Prostate gland (tissue), 2 donors: ENCODE data around the gene SIRT5. TPM values are rescaled to one million over a fixed set of nuclear protein-coding genes. Genes with fewer than 3 reads are reported as not detected.

Experiments
- DNase-seq: peaks from one replicate; pipeline ENCODE4 v3.0.0-alpha.2; 2019; ENCODE audit warnings: low spot score
- H3K27ac ChIP-seq, 2 donors: fragments of 200-600 bp; sonication (generic); 2 replicates each; pipeline ENCODE4 v1.5.1; 2017 to 2019
- H3K27me3 ChIP-seq: fragments of 200-600 bp; sonication (generic); replicated peaks from 2 replicates; pipeline ENCODE4 v1.5.1; 2019; ENCODE audit not compliant: insufficient read depth
- H3K36me3 ChIP-seq, 2 donors: fragments of 200-600 bp; sonication (generic); 1 replicate in 1 of 2; 2 replicates in 1 of 2; pipeline versions ENCODE4 v1.5.1 to v1.8.1; 2017 to 2019
- H3K4me1 ChIP-seq: fragments of 200-600 bp; sonication (generic); replicated peaks from 2 replicates; pipeline ENCODE4 v1.5.1; 2019
- H3K4me3 ChIP-seq, 2 donors: fragments of 200-600 bp; sonication (generic); 2 replicates each; pipeline ENCODE4 v1.5.1; 2017 to 2019
- H3K9me3 ChIP-seq: fragments of 200-600 bp; sonication (generic); 2 replicates; pipeline ENCODE4 v1.5.1; 2017
- POLR2A ChIP-seq: fragments of 450-650 bp; IDR thresholded peaks from one replicate; pipeline ENCODE4 v1.6.1; 2016; ENCODE audit warnings: antibody characterized with exemption, mild to moderate bottlenecking
- POLR2AphosphoS5 ChIP-seq: sonication (generic); formaldehyde crosslinking; IDR thresholded peaks from one replicate; pipeline ENCODE4 v1.6.1; 2017; ENCODE audit warnings: antibody characterized with exemption
- WGBS: methylation state at CpG from one replicate; pipeline ENCODE4 v1.1.5; 2018; 5-methylcytosine and 5-hydroxymethylcytosine counted together
- intact Hi-C: fragments of 100-400 bp; cut with DNase I; formaldehyde crosslinking; loops from one replicate; pipeline ENCODE4 v1.14.2; 2022
- total RNA-seq, 2 donors: library from RNA; depleted of rRNA; stranded (reverse); fragments of >200 nt; gene quantifications; one replicate each; pipeline ENCODE4 v1.1.0, GENCODE V29; 2016
- TF ChIP-seq, protein P1 (sequence below), 4 experiments: fragments of 200-600 bp in 2 of 4; fragments of 450-650 bp in 2 of 4; sonication (generic) in 2 of 4; IDR thresholded peaks; 1 replicate in 3 of 4; 2 replicates in 1 of 4; pipeline ENCODE4 v1.5.1; 2016 to 2019; ENCODE audit warnings: antibody characterized with exemption in 4 of 4, mild to moderate bottlenecking in 2 of 4, moderate library complexity in 2 of 4

SIRT5 gene
- total RNA-seq, 2 donors from 2014 or later: 9.1 to 11.5 TPM

DNA sequence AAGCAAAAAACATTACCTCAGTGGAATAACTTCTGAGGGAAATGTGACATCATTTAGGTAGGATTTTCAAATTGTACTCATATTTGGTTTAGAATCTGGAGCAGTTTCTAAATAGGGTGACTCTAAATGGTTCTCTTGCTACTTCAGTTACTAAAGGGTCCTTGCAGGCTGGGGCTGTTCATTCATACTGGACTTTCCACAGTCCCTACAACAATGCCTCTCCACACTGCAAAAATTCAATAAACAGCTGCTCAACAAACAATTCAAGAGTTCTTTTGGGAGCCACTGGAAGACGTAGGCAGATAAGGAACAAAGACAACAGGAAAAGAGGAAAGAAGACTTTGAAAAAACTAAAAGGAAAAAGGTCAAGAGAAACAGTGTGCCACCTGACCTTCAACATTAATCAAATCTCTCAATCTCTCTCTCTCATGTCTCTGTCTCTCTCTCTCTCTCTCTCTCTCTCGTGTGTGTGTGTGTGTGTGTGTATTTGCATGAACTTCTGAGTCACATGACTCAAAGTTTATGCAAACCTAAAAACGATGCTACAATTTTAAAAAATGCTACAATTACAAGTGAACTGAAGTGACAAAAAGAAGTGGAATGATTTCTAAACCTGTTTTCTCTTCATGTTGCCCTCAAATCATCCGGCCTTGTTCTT, 55.2 kb downstream of the SIRT5 start:
- intact Hi-C loops: no loop called here
- Histone ChIP-seq H3K36me3 (no peaks in the 10 kb centered on the region), H3K27me3 (no peaks in the 10 kb centered on the region), H3K9me3 (no peaks in the 10 kb centered on the region), H3K4me1 (no peaks in the 10 kb centered on the region), H3K27ac (no peak overlapping the region), H3K4me3 (no peak overlapping the region)
- TF ChIP-seq POLR2A: no peak
- TF ChIP-seq, protein P1, sequence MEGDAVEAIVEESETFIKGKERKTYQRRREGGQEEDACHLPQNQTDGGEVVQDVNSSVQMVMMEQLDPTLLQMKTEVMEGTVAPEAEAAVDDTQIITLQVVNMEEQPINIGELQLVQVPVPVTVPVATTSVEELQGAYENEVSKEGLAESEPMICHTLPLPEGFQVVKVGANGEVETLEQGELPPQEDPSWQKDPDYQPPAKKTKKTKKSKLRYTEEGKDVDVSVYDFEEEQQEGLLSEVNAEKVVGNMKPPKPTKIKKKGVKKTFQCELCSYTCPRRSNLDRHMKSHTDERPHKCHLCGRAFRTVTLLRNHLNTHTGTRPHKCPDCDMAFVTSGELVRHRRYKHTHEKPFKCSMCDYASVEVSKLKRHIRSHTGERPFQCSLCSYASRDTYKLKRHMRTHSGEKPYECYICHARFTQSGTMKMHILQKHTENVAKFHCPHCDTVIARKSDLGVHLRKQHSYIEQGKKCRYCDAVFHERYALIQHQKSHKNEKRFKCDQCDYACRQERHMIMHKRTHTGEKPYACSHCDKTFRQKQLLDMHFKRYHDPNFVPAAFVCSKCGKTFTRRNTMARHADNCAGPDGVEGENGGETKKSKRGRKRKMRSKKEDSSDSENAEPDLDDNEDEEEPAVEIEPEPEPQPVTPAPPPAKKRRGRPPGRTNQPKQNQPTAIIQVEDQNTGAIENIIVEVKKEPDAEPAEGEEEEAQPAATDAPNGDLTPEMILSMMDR (IDR thresholded peaks at IDR 0.05): no peak
- no peak for DNase-seq
- 77% methylated on average over 4 of the region's 4 CpGs for WGBS

- no peaks in the 10 kb centered on the region for H3K36me3 ChIP-seq
- H3K27ac ChIP-seq: no peak overlapping the region
- H3K4me1 ChIP-seq: no peaks in the 10 kb centered on the region
- no peak for DNase-seq
- TF ChIP-seq POLR2AphosphoS5: no peak
- TF ChIP-seq, protein P1 (IDR thresholded peaks at IDR 0.05): no peak
- TF ChIP-seq POLR2A: no peak
- H3K27me3 ChIP-seq: no peaks in the 10 kb centered on the region
- 95% methylated on average over 1 of the region's 1 CpG for WGBS
- no peaks in the 10 kb centered on the region for H3K9me3 ChIP-seq
- no peak overlapping the region for H3K4me3 ChIP-seq
- intact Hi-C loops: no loop called here
These were observed 56.1 kb downstream of the SIRT5 start for GRCh38 chr6:13630499-13630898.

GRCh38 chr6:13633343-13633742, 58.9 kb downstream of the SIRT5 start:
- no peaks in the 10 kb centered on the region for H3K27me3 ChIP-seq
- intact Hi-C loops: no loop called here
- WGBS: 94% methylated on average over 2 of the region's 2 CpGs
- TF ChIP-seq, protein P1 (IDR thresholded peaks at IDR 0.05): no peak
- TF ChIP-seq POLR2AphosphoS5 (no peak), POLR2A (no peak)
- H3K36me3 ChIP-seq: peaks cover 0 to 1% of the 10 kb centered on the region in 2 donors
- H3K27ac ChIP-seq: no peak overlapping the region
- H3K4me1 ChIP-seq: no peaks in the 10 kb centered on the region
- no peaks in the 10 kb centered on the region for H3K9me3 ChIP-seq
- DNase-seq: no peak
- H3K4me3 ChIP-seq: no peak overlapping the region

DNA sequence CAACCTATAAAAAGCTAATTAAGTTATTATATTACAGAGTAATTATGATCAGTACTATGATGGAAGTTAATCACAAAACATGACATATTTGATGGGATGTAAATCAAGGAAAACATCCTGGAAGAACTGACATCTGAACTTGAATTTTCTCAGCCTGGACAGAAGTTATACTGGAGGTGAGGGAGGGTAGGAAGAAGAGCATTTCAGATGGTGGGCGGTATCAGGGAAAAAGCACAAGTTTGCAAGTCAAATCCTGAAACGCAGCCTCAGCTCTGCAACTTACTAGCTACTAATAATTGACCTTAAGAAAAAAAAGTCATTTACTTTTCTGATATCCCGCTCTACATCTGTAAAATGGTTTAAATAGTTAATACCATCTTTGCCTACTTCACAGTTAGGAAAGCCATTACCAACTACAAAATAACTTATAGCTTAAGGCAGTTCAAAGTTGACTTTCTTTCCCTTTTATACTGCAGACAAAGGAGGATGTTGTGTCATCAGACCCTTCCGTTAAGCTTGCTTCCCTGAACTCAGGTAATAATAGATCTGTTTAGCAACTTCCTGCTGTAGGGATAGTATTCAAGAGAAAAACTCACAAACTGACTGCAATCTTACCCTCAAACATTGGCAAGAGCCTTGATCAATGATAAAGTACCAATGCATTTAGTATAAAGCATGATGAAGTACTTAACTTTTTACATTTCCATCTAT, 61.7 kb downstream of the SIRT5 start:
- no peaks in the 10 kb centered on the region for H3K27me3 ChIP-seq
- intact Hi-C loops: no loop called here
- WGBS: 72% methylated on average over 4 of the region's 4 CpGs
- no peak overlapping the region for H3K27ac ChIP-seq
- DNase-seq: no peak
- H3K4me1 ChIP-seq: no peaks in the 10 kb centered on the region
- H3K36me3 ChIP-seq: peaks cover 0 to 2% of the 10 kb centered on the region in 2 donors
- H3K9me3 ChIP-seq: no peaks in the 10 kb centered on the region
- TF ChIP-seq POLR2A (no peak), POLR2AphosphoS5 (no peak)
- TF ChIP-seq, protein P1 (IDR thresholded peaks at IDR 0.05): no peak
- H3K4me3 ChIP-seq: no peak overlapping the region

DNA sequence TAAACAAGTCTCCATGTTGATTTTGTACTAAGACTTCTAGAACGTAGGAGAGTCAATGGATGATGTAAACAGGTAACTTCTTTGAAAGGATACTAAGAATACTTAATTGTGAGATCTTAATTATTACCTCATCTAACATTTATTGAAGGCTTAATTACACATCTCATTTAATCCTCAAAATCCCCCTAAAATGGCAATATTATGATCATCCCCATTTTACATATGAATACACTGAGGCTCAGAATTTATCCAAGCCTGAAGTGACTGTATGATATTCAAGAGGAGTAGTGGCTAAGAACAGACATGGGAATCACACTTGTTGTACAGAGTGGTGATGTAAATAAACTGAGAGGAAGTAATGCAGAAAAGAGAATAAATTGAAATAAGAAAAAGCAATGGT, 63.6 kb downstream of the SIRT5 start:
- intact Hi-C loops: no loop called here
- no peak overlapping the region for H3K27ac ChIP-seq
- H3K27me3 ChIP-seq: no peaks in the 10 kb centered on the region
- TF ChIP-seq POLR2A: no peak
- no peak for TF ChIP-seq POLR2AphosphoS5
- TF ChIP-seq, protein P1 (IDR thresholded peaks at IDR 0.05): no peak
- no peak overlapping the region for H3K4me3 ChIP-seq
- 90% methylated on average over 1 of the region's 1 CpG for WGBS
- peaks cover 0 to 2% of the 10 kb centered on the region in 2 donors for H3K36me3 ChIP-seq
- H3K4me1 ChIP-seq: no peaks in the 10 kb centered on the region
- no peak for DNase-seq
- H3K9me3 ChIP-seq: no peaks in the 10 kb centered on the region
